Uterus (tissue), 4 donors: ENCODE measurements around the gene TSPAN6. TPM values are rescaled to one million over a fixed set of nuclear protein-coding genes. Genes with fewer than 3 reads are reported as not detected.
A peak's percentile ranks its signal among the peaks of the same experiment; 100 is the strongest.

Source experiments
- DNase-seq, 2 donors: peaks; one replicate each; pipeline ENCODE4 v3.0.0-alpha.2; 2019 to 2020
- H3K27ac ChIP-seq, 2 donors: fragments of 200-600 bp; sonication (generic); 1 replicate in 1 of 2; 2 replicates in 1 of 2; pipeline ENCODE4 v1.5.1; 2016 to 2018
- H3K27me3 ChIP-seq, 2 donors: fragments of 200-600 bp; sonication (generic); one replicate each; pipeline ENCODE4 v1.5.1; 2018 to 2019; ENCODE audit warnings: control low read depth in 1 of 2
- H3K36me3 ChIP-seq, 2 donors: fragments of 200-600 bp; sonication (generic); one replicate each; pipeline ENCODE4 v1.5.1; 2019; ENCODE audit warnings: control low read depth in 1 of 2
- H3K4me1 ChIP-seq, 2 donors: fragments of 200-600 bp; sonication (generic); one replicate each; pipeline ENCODE4 v1.5.1; 2018 to 2019; ENCODE audit warnings: control low read depth in 1 of 2
- H3K4me3 ChIP-seq, 2 donors: fragments of 200-600 bp; sonication (generic); 1 replicate in 1 of 2; 2 replicates in 1 of 2; pipeline ENCODE4 v1.5.1; 2018 to 2019; ENCODE audit warnings: mild to moderate bottlenecking in 1 of 2
- H3K9me3 ChIP-seq, 2 donors: fragments of 200-600 bp; sonication (generic); one replicate each; pipeline ENCODE4 v1.5.1; 2019; ENCODE audit warnings: control low read depth in 1 of 2
- CTCF ChIP-seq, 4 experiments: fragments of 200-600 bp in 2 of 4; fragments of 450-650 bp in 2 of 4; sonication (generic) in 2 of 4; IDR thresholded peaks; one replicate each; pipeline ENCODE4 v1.5.1; 2016 to 2019; ENCODE audit warnings: antibody characterized with exemption in 4 of 4, mild to moderate bottlenecking in 2 of 4, moderate library complexity in 1 of 4
- POLR2A ChIP-seq, 2 donors: fragments of 450-650 bp; IDR thresholded peaks; one replicate each; pipeline ENCODE4 v1.6.1; 2016; ENCODE audit warnings: antibody characterized with exemption in 2 of 2, mild to moderate bottlenecking in 1 of 2, moderate library complexity in 1 of 2
- intact Hi-C: fragments of 100-400 bp; cut with DNase I; formaldehyde crosslinking; loops from one replicate; pipeline ENCODE4 v1.15.1; 2023; ENCODE audit warnings: low total_unique reads
- total RNA-seq, 4 donors: library from RNA; depleted of rRNA in 3 of 4; stranded (reverse); fragments of >200 nt in 3 of 4; gene quantifications; one replicate each; pipeline versions ENCODE4 v1.1.0 to v1.2.4, GENCODE V29; 2014 to 2023
- donor health status: DM: yes; HTN: yes; CAD: no.

TSPAN6 gene
- total RNA-seq, 4 donors from 2014 or later = 22.3 to 74.8 (median 27.5) TPM

- H3K9me3 ChIP-seq = no peaks in the 10 kb centered on the region
- H3K4me1 ChIP-seq = no peaks in the 10 kb centered on the region
- intact Hi-C loops = no loop called here
- no peaks in the 10 kb centered on the region for H3K36me3 ChIP-seq
- H3K27ac ChIP-seq = no peak overlapping the region
- no peaks in the 10 kb centered on the region for H3K27me3 ChIP-seq
- DNase-seq = no peak
- no peak for TF ChIP-seq CTCF (IDR thresholded peaks at IDR 0.05)
- no peak for TF ChIP-seq POLR2A (IDR thresholded peaks at IDR 0.05)
- no peak overlapping the region for H3K4me3 ChIP-seq
Measured at GRCh38 chrX:100642290-100642689, 5.7 kb upstream of the TSPAN6 start.

DNA sequence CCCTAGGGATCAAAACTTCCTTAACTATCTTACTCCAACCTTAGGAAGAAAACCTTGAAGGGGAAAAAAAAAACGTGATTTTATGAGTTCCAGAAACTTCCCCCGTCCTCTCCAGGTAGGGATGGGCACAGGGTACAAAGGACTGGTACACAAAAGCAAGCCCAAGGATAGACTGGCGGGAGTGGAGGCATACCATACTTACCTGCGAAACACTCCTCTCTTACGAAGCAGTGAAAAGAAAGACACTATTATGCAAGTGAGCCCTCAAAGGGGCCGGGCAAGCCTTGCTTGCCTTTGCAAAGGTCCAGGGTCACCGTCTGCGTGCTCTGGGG lies 651 bp downstream of the TSPAN6 start:
- Histone ChIP-seq H3K9me3 (no peaks in the 10 kb centered on the region), H3K27me3 (no peaks in the 10 kb centered on the region), H3K4me1 (no peaks in the 10 kb centered on the region), H3K36me3 (no peaks in the 10 kb centered on the region), H3K4me3 (peak overlapping the region; percentile 38 to 52), H3K27ac (peak overlapping the region; percentile 79 to 82)
- no peak for TF ChIP-seq POLR2A (IDR thresholded peaks at IDR 0.05)
- DNase-seq = no peak
- intact Hi-C loops = no loop called here

DNA sequence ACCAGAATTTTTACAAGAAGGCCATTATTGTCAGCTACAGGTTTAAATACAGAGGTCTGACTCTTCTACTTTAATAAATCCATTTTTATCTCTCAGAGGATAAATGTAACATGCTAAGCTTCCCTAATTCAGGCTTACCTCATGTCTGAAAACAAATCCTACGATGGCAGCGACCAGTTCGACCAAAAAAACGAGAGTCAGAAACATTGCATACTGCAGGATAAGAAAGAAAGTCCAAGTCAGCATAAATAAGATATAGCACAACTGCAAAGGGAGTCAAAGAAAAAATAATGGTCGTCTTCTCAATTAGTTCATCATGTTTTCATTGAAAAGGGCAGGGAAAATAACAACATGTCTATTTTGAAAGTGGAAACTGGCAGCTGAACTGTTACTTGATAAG lies 1.6 kb downstream of the TSPAN6 start:
- Histone ChIP-seq H3K4me3 (no peak overlapping the region), H3K4me1 (no peaks in the 10 kb centered on the region), H3K27me3 (no peaks in the 10 kb centered on the region), H3K36me3 (no peaks in the 10 kb centered on the region), H3K27ac (no peak overlapping the region), H3K9me3 (no peaks in the 10 kb centered on the region)
- DNase-seq = no peak
- TF ChIP-seq CTCF (IDR thresholded peaks at IDR 0.05) (no peak), POLR2A (IDR thresholded peaks at IDR 0.05) (no peak)
- intact Hi-C loops = no loop called here

- intact Hi-C loops = no loop called here
- no peaks in the 10 kb centered on the region for H3K4me1 ChIP-seq
- H3K36me3 ChIP-seq = no peaks in the 10 kb centered on the region
- no peak overlapping the region for H3K4me3 ChIP-seq
- TF ChIP-seq CTCF (IDR thresholded peaks at IDR 0.05) (no peak), POLR2A (IDR thresholded peaks at IDR 0.05) (no peak)
- H3K27ac ChIP-seq = no peak overlapping the region
- no peak for DNase-seq
- H3K9me3 ChIP-seq = no peaks in the 10 kb centered on the region
- H3K27me3 ChIP-seq = no peaks in the 10 kb centered on the region
Measured at GRCh38 chrX:100625985-100626491, 10.6 kb downstream of the TSPAN6 start.

DNA sequence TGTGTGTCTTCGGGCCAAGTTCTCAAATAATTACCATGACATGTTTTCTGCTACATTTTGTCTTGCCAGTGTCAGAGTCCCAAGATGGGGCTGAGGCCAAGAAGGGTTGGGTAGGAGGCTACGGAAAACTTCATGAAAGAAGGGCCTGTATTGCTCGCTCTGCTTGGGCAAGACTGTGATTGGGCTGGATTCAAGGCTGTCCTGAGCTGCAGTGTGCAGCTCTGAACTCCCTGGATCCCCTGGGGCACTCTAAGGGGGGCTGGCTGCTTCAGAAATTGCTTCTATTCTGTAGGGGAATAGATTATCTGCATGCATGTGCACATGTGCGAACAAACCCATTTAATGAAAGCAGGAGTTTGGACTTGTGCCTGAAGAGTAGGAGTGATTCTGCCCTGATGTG lies 13.6 kb downstream of the TSPAN6 start:
- no peak overlapping the region for H3K4me3 ChIP-seq
- intact Hi-C loops = no loop called here
- H3K9me3 ChIP-seq = no peaks in the 10 kb centered on the region
- no peak for DNase-seq
- no peak overlapping the region for H3K27ac ChIP-seq
- no peaks in the 10 kb centered on the region for H3K4me1 ChIP-seq
- no peaks in the 10 kb centered on the region for H3K36me3 ChIP-seq
- H3K27me3 ChIP-seq = no peaks in the 10 kb centered on the region
- TF ChIP-seq CTCF (IDR thresholded peaks at IDR 0.05) = no peak
- TF ChIP-seq POLR2A (IDR thresholded peaks at IDR 0.05) = no peak

- DNase-seq = no peak
- Histone ChIP-seq H3K27me3 (no peaks in the 10 kb centered on the region), H3K9me3 (no peaks in the 10 kb centered on the region), H3K27ac (no peak overlapping the region), H3K36me3 (no peaks in the 10 kb centered on the region), H3K4me3 (no peak overlapping the region), H3K4me1 (no peaks in the 10 kb centered on the region)
- intact Hi-C loops = no loop called here
- peak; percentile 21 to 44 (median 32) for TF ChIP-seq CTCF (IDR thresholded peaks at IDR 0.05)
- TF ChIP-seq POLR2A (IDR thresholded peaks at IDR 0.05) = no peak
Measured at GRCh38 chrX:100615005-100615404, 21.6 kb downstream of the TSPAN6 start.
